HepG2 (cell line): ENCODE results near the gene TTC31. TPM values are rescaled to one million over a fixed set of nuclear protein-coding genes. Genes with fewer than 3 reads are reported as not detected.

Experiments used
- CBX1 ChIP-seq: IDR thresholded peaks from one replicate; pipeline ENCODE4 v1.6.1; 2016; ENCODE audit warnings: antibody characterized with exemption, low read depth
- FIP1L1 ChIP-seq: fragments of 200-400 bp; formaldehyde crosslinking; IDR thresholded peaks from 2 replicates; pipeline ENCODE4 v1.6.1; 2018; ENCODE audit warnings: low read depth, mild to moderate bottlenecking, low read length, moderate library complexity, borderline replicate concordance; ENCODE audit not compliant: insufficient read depth
- HNRNPL ChIP-seq: fragments of 200-400 bp; formaldehyde crosslinking; IDR thresholded peaks from 2 replicates; pipeline ENCODE4 v1.6.1; 2017; ENCODE audit warnings: mild to moderate bottlenecking, low read depth, low read length
- LCORL ChIP-seq, 2 experiments: fragments of 450-650 bp in 1 of 2; sonication (generic) in 1 of 2; formaldehyde crosslinking in 1 of 2; IDR thresholded peaks; 2 replicates each; pipeline versions ENCODE4 v1.5.0 to v1.6.1; 2017 to 2020; ENCODE audit warnings: antibody characterized with exemption in 1 of 2, missing genetic modification reagents in 1 of 2
- MYC ChIP-seq: sonication (generic); formaldehyde crosslinking; IDR thresholded peaks from 2 replicates; pipeline ENCODE4 v1.9.0; 2021; ENCODE audit warnings: missing genetic modification reagents, borderline replicate concordance
- SAP130 ChIP-seq: IDR thresholded peaks from 2 replicates; pipeline ENCODE4 v1.6.1; 2016; ENCODE audit warnings: low read depth
- ZBTB33 ChIP-seq: sonication (generic); formaldehyde crosslinking; IDR thresholded peaks from 2 replicates; pipeline ENCODE4 v1.4.0; 2020; ENCODE audit warnings: missing genetic modification reagents
- ZC3H13 ChIP-seq: sonication (generic); formaldehyde crosslinking; IDR thresholded peaks from 2 replicates; pipeline ENCODE4 v1.8.1; 2023; ENCODE audit warnings: mild to moderate bottlenecking, missing genetic modification reagents, moderate library complexity
- ZFP41 ChIP-seq: sonication (generic); formaldehyde crosslinking; IDR thresholded peaks from 2 replicates; pipeline ENCODE4 v1.4.0; 2020; ENCODE audit warnings: mild to moderate bottlenecking, missing genetic modification reagents, borderline replicate concordance
- ZHX1 ChIP-seq: sonication (generic); formaldehyde crosslinking; IDR thresholded peaks from 2 replicates; pipeline ENCODE4 v1.8.1; 2022; ENCODE audit warnings: low read depth, mild to moderate bottlenecking, missing genetic modification reagents
- ZNF30 ChIP-seq: sonication (generic); formaldehyde crosslinking; IDR thresholded peaks from 2 replicates; pipeline ENCODE4 v1.5.0; 2020; ENCODE audit warnings: mild to moderate bottlenecking, missing genetic modification reagents
- polyA plus RNA-seq, 8 experiments: library from polyadenylated mRNA; depleted of rRNA in 3 of 8; stranded (reverse) in 7 of 8; unstranded in 1 of 8; fragments of >200 nt; fragmentation: Illumina TruSeq in 4 of 8; extraction: Trizol in 4 of 8; gene quantifications; 2 replicates each; pipeline versions ENCODE4 v1.2.1 to v1.2.3, GENCODE V29; 2011 to 2016; ENCODE audit warnings: low read depth in 4 of 8, missing spikeins in 1 of 8, mixed read lengths in 1 of 8; ENCODE audit not compliant: insufficient read depth in 1 of 8
- total RNA-seq, 5 experiments: library from RNA; depleted of rRNA; stranded (reverse); fragments of >200 nt; fragmentation: Illumina TruSeq; extraction: Trizol; gene quantifications; 2 replicates each; pipeline ENCODE4 v1.2.3, GENCODE V29; 2016; ENCODE audit warnings: low read depth in 1 of 5
- TF ChIP-seq, protein P1 (sequence below): sonication (generic); formaldehyde crosslinking; conservative IDR thresholded peaks from 2 replicates; pipeline ENCODE4 v1.4.0; 2020; ENCODE audit warnings: missing genetic modification reagents
- TF ChIP-seq, protein P2 (sequence below): sonication (generic); formaldehyde crosslinking; IDR thresholded peaks from 2 replicates; pipeline ENCODE4 v1.4.0; 2020; ENCODE audit warnings: mild to moderate bottlenecking, missing genetic modification reagents
- TF ChIP-seq, protein P3 (sequence below): sonication (generic); formaldehyde crosslinking; conservative IDR thresholded peaks from 2 replicates; pipeline ENCODE4 v1.4.0; 2020; ENCODE audit warnings: mild to moderate bottlenecking, missing genetic modification reagents, moderate library complexity

The TTC31 gene
- total and polyA plus RNA-seq, 2 of the 13 experiments (the other 11 are each of a cell fraction or from before 2014, with no cell fraction given) = 28.3 to 39.5 TPM

- TF ChIP-seq, protein P1, sequence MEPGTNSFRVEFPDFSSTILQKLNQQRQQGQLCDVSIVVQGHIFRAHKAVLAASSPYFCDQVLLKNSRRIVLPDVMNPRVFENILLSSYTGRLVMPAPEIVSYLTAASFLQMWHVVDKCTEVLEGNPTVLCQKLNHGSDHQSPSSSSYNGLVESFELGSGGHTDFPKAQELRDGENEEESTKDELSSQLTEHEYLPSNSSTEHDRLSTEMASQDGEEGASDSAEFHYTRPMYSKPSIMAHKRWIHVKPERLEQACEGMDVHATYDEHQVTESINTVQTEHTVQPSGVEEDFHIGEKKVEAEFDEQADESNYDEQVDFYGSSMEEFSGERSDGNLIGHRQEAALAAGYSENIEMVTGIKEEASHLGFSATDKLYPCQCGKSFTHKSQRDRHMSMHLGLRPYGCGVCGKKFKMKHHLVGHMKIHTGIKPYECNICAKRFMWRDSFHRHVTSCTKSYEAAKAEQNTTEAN (CRISPR knock-in tag) = no peak
- TF ChIP-seq, protein P2, sequence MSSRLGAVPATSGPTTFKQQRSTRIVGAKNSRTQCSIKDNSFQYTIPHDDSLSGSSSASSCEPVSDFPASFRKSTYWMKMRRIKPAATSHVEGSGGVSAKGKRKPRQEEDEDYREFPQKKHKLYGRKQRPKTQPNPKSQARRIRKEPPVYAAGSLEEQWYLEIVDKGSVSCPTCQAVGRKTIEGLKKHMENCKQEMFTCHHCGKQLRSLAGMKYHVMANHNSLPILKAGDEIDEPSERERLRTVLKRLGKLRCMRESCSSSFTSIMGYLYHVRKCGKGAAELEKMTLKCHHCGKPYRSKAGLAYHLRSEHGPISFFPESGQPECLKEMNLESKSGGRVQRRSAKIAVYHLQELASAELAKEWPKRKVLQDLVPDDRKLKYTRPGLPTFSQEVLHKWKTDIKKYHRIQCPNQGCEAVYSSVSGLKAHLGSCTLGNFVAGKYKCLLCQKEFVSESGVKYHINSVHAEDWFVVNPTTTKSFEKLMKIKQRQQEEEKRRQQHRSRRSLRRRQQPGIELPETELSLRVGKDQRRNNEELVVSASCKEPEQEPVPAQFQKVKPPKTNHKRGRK (CRISPR knock-in tag) = no peak
- TF ChIP-seq SAP130 (CRISPR knock-in tag) = 0 out of 2 replicates have a peak, but pooled peaks have one; percentile 9
- TF ChIP-seq ZNF30 (CRISPR knock-in tag) = 0 out of 2 replicates have a peak, but pooled peaks have one; percentile 71
- TF ChIP-seq HNRNPL = 0 out of 2 replicates have a peak, but pooled peaks have one; percentile 22
- 0 out of 2 replicates have a peak, but pooled peaks have one; percentile 8 for TF ChIP-seq MYC (CRISPR knock-in tag)
- 0 out of 2 replicates have a peak, but pooled peaks have one; percentile 70 for TF ChIP-seq ZHX1 (CRISPR knock-in tag)
- peak; percentile 60; the same call in 1 of the 2 replicates for TF ChIP-seq ZBTB33
- TF ChIP-seq, protein P3, sequence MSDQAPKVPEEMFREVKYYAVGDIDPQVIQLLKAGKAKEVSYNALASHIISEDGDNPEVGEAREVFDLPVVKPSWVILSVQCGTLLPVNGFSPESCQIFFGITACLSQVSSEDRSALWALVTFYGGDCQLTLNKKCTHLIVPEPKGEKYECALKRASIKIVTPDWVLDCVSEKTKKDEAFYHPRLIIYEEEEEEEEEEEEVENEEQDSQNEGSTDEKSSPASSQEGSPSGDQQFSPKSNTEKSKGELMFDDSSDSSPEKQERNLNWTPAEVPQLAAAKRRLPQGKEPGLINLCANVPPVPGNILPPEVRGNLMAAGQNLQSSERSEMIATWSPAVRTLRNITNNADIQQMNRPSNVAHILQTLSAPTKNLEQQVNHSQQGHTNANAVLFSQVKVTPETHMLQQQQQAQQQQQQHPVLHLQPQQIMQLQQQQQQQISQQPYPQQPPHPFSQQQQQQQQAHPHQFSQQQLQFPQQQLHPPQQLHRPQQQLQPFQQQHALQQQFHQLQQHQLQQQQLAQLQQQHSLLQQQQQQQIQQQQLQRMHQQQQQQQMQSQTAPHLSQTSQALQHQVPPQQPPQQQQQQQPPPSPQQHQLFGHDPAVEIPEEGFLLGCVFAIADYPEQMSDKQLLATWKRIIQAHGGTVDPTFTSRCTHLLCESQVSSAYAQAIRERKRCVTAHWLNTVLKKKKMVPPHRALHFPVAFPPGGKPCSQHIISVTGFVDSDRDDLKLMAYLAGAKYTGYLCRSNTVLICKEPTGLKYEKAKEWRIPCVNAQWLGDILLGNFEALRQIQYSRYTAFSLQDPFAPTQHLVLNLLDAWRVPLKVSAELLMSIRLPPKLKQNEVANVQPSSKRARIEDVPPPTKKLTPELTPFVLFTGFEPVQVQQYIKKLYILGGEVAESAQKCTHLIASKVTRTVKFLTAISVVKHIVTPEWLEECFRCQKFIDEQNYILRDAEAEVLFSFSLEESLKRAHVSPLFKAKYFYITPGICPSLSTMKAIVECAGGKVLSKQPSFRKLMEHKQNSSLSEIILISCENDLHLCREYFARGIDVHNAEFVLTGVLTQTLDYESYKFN (CRISPR knock-in tag) = 0 out of 2 replicates have a peak, but pooled peaks have one; percentile 2
- no peak for TF ChIP-seq LCORL (IDR thresholded peaks at IDR 0.05)
- 0 out of 2 replicates have a peak, but pooled peaks have one; percentile 36 for TF ChIP-seq LCORL (CRISPR knock-in tag; IDR thresholded peaks at IDR 0.05)
- no peak for TF ChIP-seq FIP1L1
- TF ChIP-seq ZFP41 (CRISPR knock-in tag) = no peak
- 0 out of 2 replicates have a peak, but pooled peaks have one; percentile 13 for TF ChIP-seq ZC3H13
- no peak for TF ChIP-seq CBX1
These were observed 15.8 kb downstream of the TTC31 start (continued) for GRCh38 chr2:74498500-74499266.
